Stimulated activated CD8-positive, alpha-beta memory T cell treated with anti-CD3 and anti-CD28 coated beads, Interleukin-12 subunit alpha, Interleukin-12 subunit beta, amount 100 ng/mL, for 1 hour (primary cell): ENCODE data around the gene PATZ1.
"Not testable (repeated sequence)": the region's sequence is repeated elsewhere in the genome, so short reads cannot be mapped to it uniquely, and the experiment has no call there.

Experiments
- DNase-seq: peaks from one replicate; pipeline ENCODE4 v3.0.0-alpha.2; 2020; ENCODE audit warnings: low read depth

PATZ1 gene

GRCh38 chr22:31346255-31346732 is at the start of gene PATZ1:
PATZ1 (minus strand) TSS chr22:31346346; CDS start chr22:31345602, 744 bp downstream.
- peak; percentile 51 for DNase-seq

GRCh38 chr22:31394326-31394725 is 48.2 kb upstream of the PATZ1 start:
- no peak for DNase-seq

GRCh38 chr22:31393893-31394292 is 47.7 kb upstream of the PATZ1 start:
- no peak for DNase-seq

- not testable (repeated sequence) for DNase-seq
These were observed 32.5 kb upstream of the PATZ1 start for GRCh38 chr22:31378651-31379050.

GRCh38 chr22:31378123-31378522 is 32.0 kb upstream of the PATZ1 start:
- DNase-seq = no peak

- DNase-seq = no peak
These were observed 31.5 kb upstream of the PATZ1 start for GRCh38 chr22:31377612-31378011.

- DNase-seq = no peak
These were observed 21.3 kb upstream of the PATZ1 start for GRCh38 chr22:31367426-31367825.

GRCh38 chr22:31363885-31364465 is 17.8 kb upstream of the PATZ1 start:
- no peak for DNase-seq

GRCh38 chr22:31361743-31362142 is 15.6 kb upstream of the PATZ1 start:
- no peak for DNase-seq

- no peak for DNase-seq
These were observed 13.9 kb upstream of the PATZ1 start for GRCh38 chr22:31360029-31360428.

- no peak for DNase-seq
These were observed 8.4 kb upstream of the PATZ1 start for GRCh38 chr22:31354515-31354914.

GRCh38 chr22:31350410-31350863 is 4.3 kb upstream of the PATZ1 start:
- DNase-seq = no peak

GRCh38 chr22:31349960-31350359 is 3.8 kb upstream of the PATZ1 start:
- no peak for DNase-seq

- DNase-seq = no peak
These were observed 2.6 kb upstream of the PATZ1 start for GRCh38 chr22:31348766-31349165.

GRCh38 chr22:31348009-31348337 is 1.8 kb upstream of the PATZ1 start:
- DNase-seq = not testable (repeated sequence)

- DNase-seq = no peak
These were observed 1.3 kb upstream of the PATZ1 start for GRCh38 chr22:31347251-31348008.

- no peak for DNase-seq
These were observed 646 bp upstream of the PATZ1 start for GRCh38 chr22:31346733-31347250.

GRCh38 chr22:31345331-31346254 is 553 bp downstream of the PATZ1 start:
- DNase-seq = peak; percentile 77

GRCh38 chr22:31344578-31345330 is 1.4 kb downstream of the PATZ1 start:
- no peak for DNase-seq

GRCh38 chr22:31344256-31344577 is 1.9 kb downstream of the PATZ1 start:
- no peak for DNase-seq
